Ovary (tissue), 3 donors: ENCODE data around the gene GRIK4.

Source experiments
- POLR2A ChIP-seq: fragments of 450-650 bp; IDR thresholded peaks from one replicate; pipeline ENCODE4 v1.6.1; 2017; ENCODE audit warnings: antibody characterized with exemption, mild to moderate bottlenecking, moderate library complexity
- TF ChIP-seq, protein P1 (sequence below), 3 donors: fragments of 450-650 bp in 2 of 3; fragments of 200-600 bp in 1 of 3; IDR thresholded peaks; one replicate each; pipeline versions ENCODE4 v1.5.1 to v1.8.0; 2016 to 2022; ENCODE audit warnings: antibody characterized with exemption in 3 of 3, mild to moderate bottlenecking in 1 of 3
- donor health status: DM: no; HTN: no; CAD: no.

DNA sequence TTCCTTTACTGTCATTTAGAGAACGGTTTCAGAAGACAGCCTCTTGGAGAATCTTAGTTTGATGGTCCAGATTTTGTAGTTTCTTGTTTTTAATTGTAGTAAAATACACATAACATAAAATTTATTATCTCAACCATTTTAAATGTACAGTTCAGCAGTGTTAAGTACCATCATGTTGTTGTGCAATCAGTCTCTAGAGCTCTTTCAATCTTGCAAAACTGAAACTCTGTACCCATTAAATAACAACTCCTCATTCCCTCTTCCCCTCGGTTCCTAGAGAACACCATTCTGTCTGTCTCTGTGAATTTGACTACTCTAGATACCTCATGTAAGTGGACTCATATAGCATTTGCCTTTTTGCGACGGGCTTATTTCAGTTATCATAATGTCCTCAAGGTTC, 69.8 kb downstream of the GRIK4 start:
- TF ChIP-seq, protein P1, sequence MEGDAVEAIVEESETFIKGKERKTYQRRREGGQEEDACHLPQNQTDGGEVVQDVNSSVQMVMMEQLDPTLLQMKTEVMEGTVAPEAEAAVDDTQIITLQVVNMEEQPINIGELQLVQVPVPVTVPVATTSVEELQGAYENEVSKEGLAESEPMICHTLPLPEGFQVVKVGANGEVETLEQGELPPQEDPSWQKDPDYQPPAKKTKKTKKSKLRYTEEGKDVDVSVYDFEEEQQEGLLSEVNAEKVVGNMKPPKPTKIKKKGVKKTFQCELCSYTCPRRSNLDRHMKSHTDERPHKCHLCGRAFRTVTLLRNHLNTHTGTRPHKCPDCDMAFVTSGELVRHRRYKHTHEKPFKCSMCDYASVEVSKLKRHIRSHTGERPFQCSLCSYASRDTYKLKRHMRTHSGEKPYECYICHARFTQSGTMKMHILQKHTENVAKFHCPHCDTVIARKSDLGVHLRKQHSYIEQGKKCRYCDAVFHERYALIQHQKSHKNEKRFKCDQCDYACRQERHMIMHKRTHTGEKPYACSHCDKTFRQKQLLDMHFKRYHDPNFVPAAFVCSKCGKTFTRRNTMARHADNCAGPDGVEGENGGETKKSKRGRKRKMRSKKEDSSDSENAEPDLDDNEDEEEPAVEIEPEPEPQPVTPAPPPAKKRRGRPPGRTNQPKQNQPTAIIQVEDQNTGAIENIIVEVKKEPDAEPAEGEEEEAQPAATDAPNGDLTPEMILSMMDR (IDR thresholded peaks at IDR 0.05): no peak
- no peak for TF ChIP-seq POLR2A
